MM.1S (cell line): ENCODE measurements around the gene ZSWIM9.

Source experiments
- DNase-seq: peaks from one replicate; pipeline ENCODE4 v3.0.0-alpha.2; 2015
- H2AFZ ChIP-seq: fragments of 300-600 bp; sonication (generic); 2 replicates; pipeline ENCODE4 v1.6.0; 2016; ENCODE audit warnings: antibody characterized with exemption, low read length
- H3F3A ChIP-seq: fragments of 300-600 bp; sonication (generic); 2 replicates; pipeline ENCODE4 v1.6.1; 2016; ENCODE audit warnings: mild to moderate bottlenecking, antibody characterized with exemption, low read length, moderate library complexity, mixed read lengths; ENCODE audit not compliant: insufficient read depth
- H3K27ac ChIP-seq: fragments of 300-600 bp; sonication (generic); 2 replicates; pipeline ENCODE4 v1.5.1; 2016; ENCODE audit warnings: mild to moderate bottlenecking, low read length
- H3K27me3 ChIP-seq: fragments of 300-600 bp; sonication (generic); replicated peaks from 2 replicates; pipeline ENCODE4 v1.6.0; 2016; ENCODE audit warnings: low read length; ENCODE audit not compliant: insufficient read depth
- H3K36me3 ChIP-seq: fragments of 300-600 bp; sonication (generic); replicated peaks from 2 replicates; pipeline ENCODE4 v1.6.1; 2016; ENCODE audit warnings: mild to moderate bottlenecking, low read length, mixed read lengths; ENCODE audit not compliant: insufficient read depth
- H3K4me1 ChIP-seq: fragments of 300-600 bp; sonication (generic); 2 replicates; pipeline ENCODE4 v1.6.1; 2016; ENCODE audit warnings: low read length, mixed read lengths
- H3K4me2 ChIP-seq: fragments of 300-600 bp; sonication (generic); 2 replicates; pipeline ENCODE4 v1.6.0; 2016; ENCODE audit warnings: low read depth, low read length
- H3K4me3 ChIP-seq: fragments of 300-600 bp; sonication (generic); 2 replicates; pipeline ENCODE4 v1.5.1; 2016; ENCODE audit warnings: low read length, mixed read lengths
- H3K79me2 ChIP-seq: fragments of 300-600 bp; sonication (generic); 2 replicates; pipeline ENCODE4 v1.6.1; 2016; ENCODE audit warnings: mixed run types, low read length, mixed read lengths
- H3K9ac ChIP-seq: fragments of 300-600 bp; sonication (generic); 2 replicates; pipeline ENCODE4 v1.6.1; 2016; ENCODE audit warnings: low read length, mixed read lengths
- H3K9me2 ChIP-seq: fragments of 300-600 bp; sonication (generic); replicated peaks from 2 replicates; pipeline ENCODE4 v1.6.1; 2016; ENCODE audit warnings: mild to moderate bottlenecking, low read length, mixed read lengths; ENCODE audit not compliant: insufficient read depth
- H3K9me3 ChIP-seq: fragments of 300-600 bp; sonication (generic); replicated peaks from 2 replicates; pipeline ENCODE4 v1.6.1; 2016; ENCODE audit warnings: mild to moderate bottlenecking, low read length, mixed read lengths; ENCODE audit not compliant: insufficient read depth
- H4K20me1 ChIP-seq: fragments of 300-600 bp; sonication (generic); 2 replicates; pipeline ENCODE4 v1.6.1; 2016; ENCODE audit warnings: mild to moderate bottlenecking, low read length, moderate library complexity, mixed read lengths; ENCODE audit not compliant: insufficient read depth
- CTCF ChIP-seq: fragments of 300-600 bp; sonication (generic); IDR thresholded peaks from 2 replicates; pipeline ENCODE4 v1.5.1; 2016; ENCODE audit warnings: antibody characterized with exemption, low read length, mixed read lengths
- EZH2 ChIP-seq: fragments of 300-600 bp; sonication (generic); optimal IDR thresholded peaks from 2 replicates; pipeline ENCODE3; 2017; ENCODE audit warnings: low read depth, mild to moderate bottlenecking, antibody characterized with exemption, low read length, mixed read lengths
- EZH2phosphoT487 ChIP-seq: fragments of 300-600 bp; sonication (generic); IDR thresholded peaks from 2 replicates; pipeline ENCODE4 v1.6.1; 2018; ENCODE audit warnings: antibody characterized with exemption, low read length

ZSWIM9 gene

DNA sequence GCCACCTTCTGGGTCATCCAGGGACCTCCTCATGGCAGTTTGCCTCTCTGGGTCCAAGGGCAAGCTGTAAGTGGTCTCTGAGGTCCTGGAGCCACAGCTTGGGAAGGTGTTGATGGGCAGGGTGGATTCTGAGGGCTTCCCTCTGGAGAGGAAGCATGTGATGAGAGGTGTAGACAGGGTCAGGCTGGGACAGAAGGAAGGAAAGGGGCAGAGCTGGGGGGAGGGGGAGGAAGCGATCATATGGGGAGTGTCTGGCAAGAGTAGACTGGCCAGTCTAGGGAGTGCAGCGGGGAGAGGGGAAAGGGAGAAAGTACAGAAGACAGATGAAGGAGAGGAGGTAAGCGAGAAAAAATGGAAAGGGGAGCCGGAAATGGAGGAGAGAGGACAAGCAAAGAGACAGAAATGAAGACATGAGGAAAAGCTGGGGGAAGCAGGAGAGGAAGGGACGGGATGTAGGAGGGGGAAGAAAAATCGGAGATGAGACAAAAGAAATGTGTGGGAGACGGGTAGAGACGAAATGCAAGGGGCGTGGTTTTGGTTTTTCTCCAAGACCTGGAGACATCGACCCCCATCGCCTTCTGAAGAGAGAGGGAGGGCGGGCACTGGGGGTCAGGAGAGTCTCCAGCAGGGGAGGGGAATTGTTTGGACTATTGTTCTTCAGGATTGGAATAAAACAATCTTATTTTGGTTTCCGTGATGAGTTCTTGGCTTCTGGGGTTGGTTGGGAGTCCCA is 26.6 kb downstream of the ZSWIM9 start:
- Histone ChIP-seq H3K9ac (no peak overlapping the region), H3K4me1 (no peaks in the 10 kb centered on the region), H4K20me1 (no peaks in the 10 kb centered on the region), H3K4me3 (no peak overlapping the region), H3K27ac (no peak overlapping the region), H3F3A (no peaks in the 10 kb centered on the region), H3K79me2 (no peaks in the 10 kb centered on the region), H3K27me3 (no peaks in the 10 kb centered on the region), H3K4me2 (no peak overlapping the region), H3K36me3 (no peaks in the 10 kb centered on the region), H2AFZ (no peak overlapping the region), H3K9me2 (no peaks in the 10 kb centered on the region), H3K9me3 (no peaks in the 10 kb centered on the region)
- TF ChIP-seq EZH2phosphoT487 = no peak
- DNase-seq = no peak

DNA sequence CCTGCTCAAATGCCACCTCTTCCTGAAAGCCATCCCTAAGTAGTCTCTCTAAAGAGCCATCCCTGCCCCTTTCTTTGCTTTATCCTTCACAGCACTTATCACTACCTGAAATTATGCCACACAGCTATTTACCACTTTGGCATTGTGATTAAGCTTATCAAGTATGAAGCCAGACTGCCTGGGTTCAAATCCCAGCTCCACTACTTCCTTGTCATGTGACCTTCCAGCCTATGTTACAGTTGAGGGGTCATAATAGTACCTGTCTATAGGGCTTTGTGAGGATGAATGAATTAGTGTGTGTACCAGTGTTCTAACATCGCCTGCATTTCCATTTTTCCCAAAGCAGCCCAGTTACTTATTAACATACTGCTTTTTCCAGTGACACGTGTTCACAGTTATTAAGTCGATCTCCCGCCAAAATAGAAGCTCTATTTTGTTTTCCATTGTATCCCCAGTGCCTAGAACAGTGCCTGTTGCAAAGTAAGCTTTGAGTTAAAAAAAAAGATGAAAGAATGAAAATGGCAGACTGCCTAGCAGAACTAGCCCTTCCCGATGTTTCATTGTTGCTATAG is 32.8 kb downstream of the ZSWIM9 start:
- Histone ChIP-seq H3K4me2 (peak overlapping the region; percentile 90), H3K27ac (peak overlapping the region; percentile 57; the same call in 1 of the 2 replicates), H3K9me3 (no peaks in the 10 kb centered on the region), H3K9ac (peak overlapping the region; percentile 86), H2AFZ (peak overlapping the region; percentile 74), H3K79me2 (peaks cover 17% of the 10 kb centered on the region), H3K36me3 (no peaks in the 10 kb centered on the region), H3F3A (no peaks in the 10 kb centered on the region), H3K9me2 (no peaks in the 10 kb centered on the region), H3K27me3 (no peaks in the 10 kb centered on the region), H3K4me1 (0 out of 2 replicates have a peak, but pooled peaks cover 10% of the 10 kb centered on the region), H3K4me3 (peak overlapping the region; percentile 90), H4K20me1 (no peaks in the 10 kb centered on the region)
- TF ChIP-seq EZH2phosphoT487 (no peak), CTCF (no peak), EZH2 (no peak)
- DNase-seq = peak; percentile 21

DNA sequence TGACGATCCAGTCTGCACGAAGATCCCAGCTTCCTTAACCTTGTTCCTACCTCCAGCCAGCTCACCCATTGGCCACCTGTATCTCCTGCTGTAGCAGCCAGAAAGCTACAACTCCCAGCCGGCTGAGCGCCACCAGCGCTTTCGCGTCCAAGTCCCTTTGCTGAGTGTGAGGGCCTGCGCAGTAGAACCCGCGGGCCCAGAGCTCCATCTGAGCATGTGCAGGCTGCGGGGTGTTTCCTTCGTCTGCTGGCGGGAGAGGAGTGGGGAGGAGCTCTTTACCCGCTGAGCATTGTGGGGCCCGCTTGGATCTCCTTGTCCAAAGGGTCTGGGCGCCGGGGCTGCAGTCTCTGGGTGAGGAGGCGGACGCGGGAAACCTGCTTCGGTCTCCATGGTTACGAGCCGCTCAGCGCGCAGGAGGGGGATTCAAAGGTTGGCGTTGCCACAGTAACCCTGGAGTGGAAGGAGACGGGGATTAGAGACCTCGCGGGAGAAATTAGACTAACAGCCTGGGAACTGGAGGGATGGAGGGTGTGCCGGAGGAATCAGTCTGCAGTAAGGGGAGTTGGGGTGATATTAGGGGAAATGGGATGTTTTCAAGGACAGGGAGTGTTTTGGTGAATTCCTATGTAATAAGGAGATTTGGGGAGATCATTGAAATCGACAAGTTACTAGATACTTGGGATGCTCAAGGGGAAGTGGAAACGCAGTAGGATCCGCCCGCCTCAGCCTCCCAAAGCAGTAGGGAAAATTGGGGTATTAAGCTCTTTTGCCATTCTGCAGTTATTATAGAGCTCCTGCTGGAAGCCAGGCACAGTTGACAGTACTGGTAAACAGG is 33.5 kb downstream of the ZSWIM9 start:
- Histone ChIP-seq H3K27me3 (no peaks in the 10 kb centered on the region), H3K27ac (peak overlapping the region; percentile 57; the same call in 1 of the 2 replicates), H3K79me2 (peaks cover 17% of the 10 kb centered on the region), H3K9ac (peak overlapping the region; percentile 86), H2AFZ (peak overlapping the region; percentile 88), H3K36me3 (no peaks in the 10 kb centered on the region), H3K4me2 (peak overlapping the region; percentile 90), H4K20me1 (no peaks in the 10 kb centered on the region), H3K4me1 (0 out of 2 replicates have a peak, but pooled peaks cover 10% of the 10 kb centered on the region), H3K9me2 (no peaks in the 10 kb centered on the region), H3F3A (no peaks in the 10 kb centered on the region), H3K4me3 (peak overlapping the region; percentile 90), H3K9me3 (no peaks in the 10 kb centered on the region)
- no peak for TF ChIP-seq EZH2phosphoT487
- TF ChIP-seq EZH2 = no peak
- no peak for TF ChIP-seq CTCF
- DNase-seq = peak; percentile 97
